GM12872 (cell line): ENCODE data around the gene TMC4.

ENCODE experiments used
- CTCF ChIP-seq: IDR thresholded peaks from 3 replicates; pipeline ENCODE4 v1.5.1; 2011; ENCODE audit warnings: low read depth, mild to moderate bottlenecking, low read length, moderate library complexity; ENCODE audit not compliant: insufficient read depth

Gene TMC4

GRCh38 chr19:54201980-54202379 is 29.0 kb upstream of the TMC4 start:
- no peak for TF ChIP-seq CTCF

- no peak for TF ChIP-seq CTCF
Observed at GRCh38 chr19:54201172-54201701, 28.3 kb upstream of the TMC4 start.

- no peak for TF ChIP-seq CTCF
Observed at GRCh38 chr19:54199401-54199800, 26.4 kb upstream of the TMC4 start.

- TF ChIP-seq CTCF: no peak
Observed at GRCh38 chr19:54197121-54197520, 24.2 kb upstream of the TMC4 start.

- TF ChIP-seq CTCF: no peak
Observed at GRCh38 chr19:54196536-54196935, 23.6 kb upstream of the TMC4 start.

GRCh38 chr19:54193011-54193410 is 20.1 kb upstream of the TMC4 start:
- no peak for TF ChIP-seq CTCF

- TF ChIP-seq CTCF: no peak
Observed at GRCh38 chr19:54191811-54192453, 19.0 kb upstream of the TMC4 start.
